ENCODE measurements around the gene C8G.

C8G gene

GRCh38 chr9:136968333-136969127 lies 23.5 kb downstream of the C8G start:
- no peak for DNase-seq (ENCODE audit: low read depth, low spot score)

DNA sequence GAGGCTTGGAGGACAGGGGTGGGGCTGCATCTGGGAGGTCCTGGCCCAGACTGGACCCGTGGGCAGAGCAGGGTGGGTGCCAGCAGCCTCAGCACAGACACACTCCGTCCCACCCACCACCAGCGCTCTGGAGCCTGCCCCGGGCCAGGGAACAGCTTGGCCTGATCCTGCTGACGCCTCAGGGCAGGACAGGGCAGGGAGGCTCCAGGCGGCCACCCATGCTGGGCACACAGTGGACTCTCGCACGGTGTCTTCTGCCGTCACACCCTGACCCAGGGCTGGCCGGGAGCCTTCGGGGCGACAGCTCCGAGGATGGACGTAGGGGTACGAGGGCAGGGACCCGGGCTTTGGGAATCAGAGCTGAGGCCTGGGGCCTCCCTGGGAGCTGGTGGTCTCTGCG lies 24.1 kb downstream of the C8G start:
- no peak for DNase-seq (ENCODE audit: low read depth, low spot score)

DNA sequence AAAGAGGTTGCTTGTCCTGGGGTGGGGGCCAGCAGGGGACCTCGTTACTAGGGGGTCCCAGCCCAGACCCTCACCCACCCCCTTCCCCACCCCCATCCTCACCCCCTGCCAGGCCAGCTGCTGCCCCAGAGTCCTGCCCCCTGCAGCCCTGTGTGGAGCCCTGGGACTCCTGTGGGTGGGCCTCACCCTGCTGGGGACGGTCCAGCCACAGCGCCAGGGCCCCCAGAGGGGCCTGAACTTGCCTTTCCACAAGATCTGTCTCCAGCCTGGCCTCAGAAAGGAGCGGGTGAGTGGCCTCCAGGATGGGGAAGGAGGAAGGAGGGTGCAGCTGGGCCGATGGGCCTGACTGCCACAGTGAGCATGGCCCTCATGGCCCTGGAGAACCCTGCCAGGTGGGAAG lies 24.7 kb downstream of the C8G start:
- no peak for DNase-seq (ENCODE audit: low read depth, low spot score)

- no peak for DNase-seq (ENCODE audit: low read depth, low spot score)
Observed at GRCh38 chr9:136970361-136970760, 25.3 kb downstream of the C8G start.

GRCh38 chr9:136971746-136972145 lies 26.7 kb downstream of the C8G start:
- no peak for DNase-seq (ENCODE audit: low read depth, low spot score)

GRCh38 chr9:136972335-136972734 lies 27.3 kb downstream of the C8G start:
- no peak for DNase-seq (ENCODE audit: low read depth, low spot score)

- no peak for DNase-seq (ENCODE audit: low read depth, low spot score)
Observed at GRCh38 chr9:136972743-136973142, 27.7 kb downstream of the C8G start.

- DNase-seq (ENCODE audit: low read depth, low spot score): no peak
Observed at GRCh38 chr9:136973618-136974617, 28.9 kb downstream of the C8G start.

DNA sequence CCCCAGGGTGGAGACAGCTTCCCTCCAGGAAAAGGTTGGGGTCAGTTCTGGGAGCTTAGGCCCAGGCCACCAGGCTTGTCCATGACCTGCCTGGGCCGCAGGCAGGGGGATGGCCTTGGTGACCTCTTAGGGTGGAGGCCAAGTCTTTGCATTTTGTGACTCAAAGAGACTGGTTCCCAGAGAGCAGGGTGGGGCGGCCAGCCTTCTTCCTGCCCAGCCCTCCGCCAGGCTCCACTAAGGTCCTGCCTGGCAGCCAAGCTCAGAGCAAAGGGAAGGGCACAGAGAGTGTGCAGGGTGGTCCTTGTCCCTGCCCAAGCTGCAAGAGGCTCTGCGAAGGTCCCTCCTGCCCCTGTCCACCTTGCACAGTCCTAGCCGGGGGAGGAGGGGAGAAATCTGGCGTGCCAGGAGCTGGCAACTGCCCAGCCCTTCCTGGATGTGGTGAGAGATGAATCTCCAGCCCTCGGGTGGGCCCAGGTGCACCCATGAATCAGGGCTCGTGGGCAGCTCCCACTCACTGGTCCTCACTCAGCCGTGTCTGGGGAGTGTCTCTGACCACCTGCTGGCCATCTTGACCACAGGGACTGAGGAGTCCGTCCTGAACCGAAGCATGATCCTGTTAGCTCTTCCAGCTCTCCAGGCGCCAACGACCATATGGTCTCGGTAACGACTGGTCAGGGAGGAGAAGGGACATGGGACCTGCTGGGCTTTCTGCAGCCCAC lies 29.9 kb downstream of the C8G start:
- DNase-seq (ENCODE audit: low read depth, low spot score): no peak

GRCh38 chr9:136975644-136976043 lies 30.6 kb downstream of the C8G start:
- DNase-seq (ENCODE audit: low read depth, low spot score): no peak

DNA sequence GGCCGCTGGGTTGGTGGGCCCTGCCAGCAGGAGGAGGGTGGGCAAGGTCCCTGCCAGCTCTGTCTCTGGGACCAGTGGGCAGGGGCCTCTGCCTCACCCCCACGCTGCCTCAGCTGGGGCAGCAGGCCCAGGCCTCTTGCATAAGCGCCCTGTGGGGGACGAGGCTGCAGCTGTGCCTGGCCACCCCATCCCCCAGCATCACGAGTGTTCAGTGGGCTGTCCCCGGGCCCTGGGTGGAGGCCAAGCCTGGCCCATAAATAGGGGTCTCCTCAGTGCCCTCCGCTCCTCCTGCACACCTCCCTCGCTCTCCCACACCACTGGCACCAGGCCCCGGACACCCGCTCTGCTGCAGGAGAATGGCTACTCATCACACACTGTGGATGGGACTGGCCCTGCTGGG lies 32.2 kb downstream of the C8G start, which contains the start of gene PTGDS:
Gene PTGDS, plus strand, starts transcription at position 282 of the 400 bp plus-strand sequence. Its CDS starts 75 bp downstream, at position 357.
- peak; percentile 76 for DNase-seq (ENCODE audit: low read depth, low spot score)

GRCh38 chr9:136977649-136978072 lies 32.6 kb downstream of the C8G start:
- DNase-seq (ENCODE audit: low read depth, low spot score): no peak

DNA sequence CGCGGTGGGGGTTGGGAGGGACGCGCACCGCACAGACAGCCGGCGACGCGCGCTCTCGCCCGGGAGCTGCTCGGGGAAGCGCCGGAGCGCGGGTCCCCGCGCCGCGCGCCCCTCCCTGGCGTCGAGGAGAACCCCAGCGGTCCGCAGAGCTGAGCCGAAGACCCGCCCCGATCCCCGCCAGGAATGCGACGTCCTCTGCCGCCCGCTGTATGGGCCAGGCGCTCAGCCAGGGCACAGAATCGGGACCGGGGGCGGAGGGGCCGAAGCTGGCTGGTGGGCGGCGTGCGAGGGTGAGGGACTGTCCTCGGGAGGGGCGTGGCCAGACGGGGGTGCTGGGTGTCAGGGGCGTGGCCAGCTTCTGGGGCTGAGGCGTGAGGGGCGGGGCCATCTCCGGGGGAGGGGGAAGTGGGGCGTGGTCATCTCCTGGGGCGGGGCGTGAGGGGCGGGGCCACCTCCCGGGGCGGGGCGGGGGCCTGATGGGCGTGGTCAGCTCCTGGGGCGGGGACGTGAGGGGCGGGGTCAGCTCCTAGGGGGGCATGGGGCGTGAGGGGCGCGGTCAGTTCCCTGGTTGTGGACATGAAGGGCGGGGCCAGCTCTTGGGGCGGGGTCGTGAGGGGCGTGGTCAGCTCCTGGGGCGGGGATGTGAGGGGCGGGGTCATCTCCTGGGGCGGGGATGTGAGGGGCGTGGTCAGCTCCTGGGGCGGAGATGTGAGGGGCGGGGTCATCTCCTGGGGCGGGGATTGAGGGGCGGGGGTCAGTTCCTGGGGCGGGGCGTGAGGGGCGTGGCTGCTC lies 33.2 kb downstream of the C8G start:
- no peak for DNase-seq (ENCODE audit: low read depth, low spot score)

DNA sequence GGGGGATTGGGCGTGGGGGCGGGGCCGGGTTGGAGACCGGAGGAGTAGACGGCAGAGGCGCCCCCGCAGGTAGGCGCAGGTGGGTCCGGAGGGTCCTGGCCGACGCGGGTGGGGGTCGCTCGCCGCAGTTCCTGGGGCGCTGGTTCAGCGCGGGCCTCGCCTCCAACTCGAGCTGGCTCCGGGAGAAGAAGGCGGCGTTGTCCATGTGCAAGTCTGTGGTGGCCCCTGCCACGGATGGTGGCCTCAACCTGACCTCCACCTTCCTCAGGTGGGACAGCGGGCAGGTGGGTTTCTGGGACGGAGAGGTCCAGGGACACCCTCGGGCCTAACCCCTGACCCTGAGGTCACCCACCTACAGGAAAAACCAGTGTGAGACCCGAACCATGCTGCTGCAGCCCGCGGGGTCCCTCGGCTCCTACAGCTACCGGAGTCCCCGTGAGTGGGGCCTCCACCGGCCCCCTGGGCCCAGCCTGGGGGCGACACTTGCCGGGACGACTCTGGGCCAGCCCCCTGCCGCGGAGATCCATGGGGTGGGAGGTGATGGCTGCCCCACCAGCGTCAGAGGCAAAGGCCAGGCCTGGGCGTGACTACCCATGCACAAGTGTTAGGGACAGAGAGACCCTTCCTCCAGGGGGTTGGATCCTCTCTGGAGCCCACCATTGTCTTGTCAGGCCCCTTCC lies 34.0 kb downstream of the C8G start:
- DNase-seq (ENCODE audit: low read depth, low spot score): no peak

GRCh38 chr9:136979769-136980587 lies 34.9 kb downstream of the C8G start:
- DNase-seq (ENCODE audit: low read depth, low spot score): no peak

- DNase-seq (ENCODE audit: low read depth, low spot score): no peak
Observed at GRCh38 chr9:136980669-136981478, 35.8 kb downstream of the C8G start.

- DNase-seq (ENCODE audit: low read depth, low spot score): no peak
Observed at GRCh38 chr9:136981588-136982231, 36.7 kb downstream of the C8G start.

Data from brain pericyte (primary cell).